IMR-90 (cell line): Measurements from ENCODE around the gene IGF1R. TPM values are rescaled to one million over a fixed set of nuclear protein-coding genes. Genes with fewer than 3 reads are reported as not detected.

Experiments used
- ATAC-seq: fragments of 200-7000 bp; cut with Tn5 transposase; 2 replicates; pipeline ENCODE4 v1.9.1; 2020; ENCODE audit warnings: low read depth, mild to moderate bottlenecking, moderate library complexity
- BruUV-seq: library from RNA; stranded (reverse); fragments of 400-500 nt; replicated peaks from 2 replicates; lab custom pipeline; 2021; lab: Mats Ljungman, UMichigan
- CTCF ChIA-PET: fragments of 300-600 bp; formaldehyde crosslinking; extraction: SDS; loops from one replicate; lab custom pipeline; 2021; ENCODE audit warnings: antibody characterized with exemption; lab: Yijun Ruan, JAX
- POLR2A ChIA-PET: fragments of 300-600 bp; sonication (Branson Sonifier 250); formaldehyde crosslinking; loops from one replicate; lab custom pipeline; 2022; ENCODE audit warnings: antibody characterized with exemption; ENCODE audit not compliant: unreplicated experiment; lab: Charles Lee
- DNase-seq: peaks from one replicate; pipeline ENCODE4 v3.0.0; 2013
- H2AFZ ChIP-seq: replicated peaks from 2 replicates; pipeline ENCODE3; 2013; ENCODE audit warnings: low read length, mild to moderate bottlenecking; ENCODE audit not compliant: poor library complexity
- H2AK5ac ChIP-seq: 2 replicates; pipeline ENCODE4 v1.6.1; 2013; ENCODE audit warnings: low read depth, low read length, inconsistent platforms
- H2AK9ac ChIP-seq: replicated peaks from 2 replicates; pipeline ENCODE3; 2013; ENCODE audit warnings: mild to moderate bottlenecking, low read depth, low read length, moderate library complexity; ENCODE audit not compliant: poor library complexity
- H2BK120ac ChIP-seq: 2 replicates; pipeline ENCODE4 v1.6.1; 2013; ENCODE audit warnings: low read depth, low read length, inconsistent platforms
- H2BK15ac ChIP-seq: 3 replicates; pipeline ENCODE4 v1.6.1; 2013; ENCODE audit warnings: low read depth, low read length, inconsistent platforms
- H2BK20ac ChIP-seq: 2 replicates; pipeline ENCODE4 v1.6.1; 2013; ENCODE audit warnings: low read depth, mild to moderate bottlenecking, inconsistent platforms, low read length, moderate library complexity
- H2BK5ac ChIP-seq: 2 replicates; pipeline ENCODE4 v1.6.1; 2013; ENCODE audit warnings: mild to moderate bottlenecking, low read depth, low read length, inconsistent platforms; ENCODE audit not compliant: poor library complexity, severe bottlenecking
- H3K14ac ChIP-seq: replicated peaks from 2 replicates; pipeline ENCODE4 v1.6.1; 2013; ENCODE audit warnings: low read depth, low read length, inconsistent platforms
- H3K18ac ChIP-seq: 2 replicates; pipeline ENCODE4 v1.6.1; 2013; ENCODE audit warnings: low read depth, low read length, control low read depth
- H3K23ac ChIP-seq: 2 replicates; pipeline ENCODE4 v1.6.1; 2013; ENCODE audit warnings: low read depth, low read length, inconsistent platforms
- H3K27ac ChIP-seq: 2 replicates; pipeline ENCODE4 v1.5.1; 2013; ENCODE audit warnings: mild to moderate bottlenecking, control low read depth, low read length; ENCODE audit not compliant: insufficient read depth
- H3K27me3 ChIP-seq: 2 replicates; pipeline ENCODE4 v1.6.1; 2013; ENCODE audit warnings: low read length; ENCODE audit not compliant: control insufficient read depth, insufficient read depth
- H3K36me3 ChIP-seq: 2 replicates; pipeline ENCODE4 v1.6.1; 2013; ENCODE audit warnings: low read length, mixed read lengths; ENCODE audit not compliant: control insufficient read depth, insufficient read depth
- H3K4ac ChIP-seq: 2 replicates; pipeline ENCODE4 v1.6.1; 2013; ENCODE audit warnings: low read depth, low read length, inconsistent platforms
- H3K4me1 ChIP-seq: 2 replicates; pipeline ENCODE4 v1.6.1; 2013; ENCODE audit warnings: low read length, mixed read lengths; ENCODE audit not compliant: control insufficient read depth, insufficient read depth
- H3K4me2 ChIP-seq: 2 replicates; pipeline ENCODE4 v1.6.1; 2013; ENCODE audit warnings: low read depth, mild to moderate bottlenecking, control low read depth, low read length, moderate library complexity
- H3K4me3 ChIP-seq: 2 replicates; pipeline ENCODE4 v1.5.1; 2013; ENCODE audit warnings: low read depth, mild to moderate bottlenecking, control low read depth, low read length, moderate library complexity; ENCODE audit not compliant: insufficient read depth
- H3K56ac ChIP-seq: 2 replicates; pipeline ENCODE4 v1.6.1; 2013; ENCODE audit warnings: low read length, inconsistent platforms; ENCODE audit not compliant: insufficient read depth; ENCODE audit errors: extremely low read depth
- H3K79me1 ChIP-seq, 2 experiments: 2 replicates each; pipeline ENCODE4 v1.6.1; 2013; ENCODE audit warnings: low read length in 2 of 2, inconsistent platforms in 1 of 2, low read depth in 1 of 2
- H3K9ac ChIP-seq: 2 replicates; pipeline ENCODE4 v1.6.1; 2013; ENCODE audit warnings: low read depth, low read length, control low read depth
- H3K9me1 ChIP-seq: 2 replicates; pipeline ENCODE4 v1.6.1; 2013; ENCODE audit warnings: low read length, inconsistent platforms; ENCODE audit not compliant: insufficient read depth
- H3K9me3 ChIP-seq: 2 replicates; pipeline ENCODE4 v1.6.1; 2013; ENCODE audit warnings: low read length; ENCODE audit not compliant: control insufficient read depth, insufficient read depth
- H4K20me1 ChIP-seq: 2 replicates; pipeline ENCODE4 v1.6.1; 2013; ENCODE audit warnings: low read length, inconsistent platforms; ENCODE audit not compliant: insufficient read depth
- H4K5ac ChIP-seq: 2 replicates; pipeline ENCODE4 v1.6.1; 2013; ENCODE audit warnings: mild to moderate bottlenecking, low read depth, low read length, control low read depth
- H4K8ac ChIP-seq, 2 experiments: 2 replicates each; pipeline ENCODE4 v1.6.1; 2013; ENCODE audit warnings: low read depth in 2 of 2, low read length in 2 of 2, control low read depth in 1 of 2, inconsistent platforms in 1 of 2
- H4K91ac ChIP-seq: 2 replicates; pipeline ENCODE4 v1.6.1; 2013; ENCODE audit warnings: low read depth, low read length, inconsistent platforms; ENCODE audit not compliant: insufficient read depth
- MAFK ChIP-seq: IDR thresholded peaks from 2 replicates; pipeline ENCODE4 v1.6.1; 2012; ENCODE audit warnings: low read depth, low read length, improper control_type of control experiment
- MXI1 ChIP-seq: IDR thresholded peaks from 2 replicates; pipeline ENCODE4 v1.6.1; 2012; ENCODE audit warnings: low read depth, mild to moderate bottlenecking, low read length, moderate library complexity, borderline replicate concordance
- WGBS, 2 experiments: methylation state at CpG; one replicate each; pipeline versions ENCODE4 v1.1.5 to v1.1.7; 2013; ENCODE audit warnings: missing lambda C conversion rate in 2 of 2; ENCODE audit not compliant: insufficient read length in 1 of 2; ENCODE audit errors: extremely low coverage in 2 of 2; 5-methylcytosine and 5-hydroxymethylcytosine counted together
- dilution Hi-C: fragments of 300-500 bp; cut with HindIII; formaldehyde crosslinking; loops from one replicate; pipeline ENCODE4 v1.14.3; 2018; ENCODE audit warnings: low sequenced_read_pairs; ENCODE audit not compliant: unreplicated experiment
- in situ Hi-C: fragments of 300-500 bp; cut with MboI; formaldehyde crosslinking; loops from 3 replicates; pipeline ENCODE4 v1.14.3; 2019; ENCODE audit warnings: low sequenced_read_pairs, inconsistent platforms, mixed read lengths
- intact Hi-C: fragments of 100-400 bp; cut with micrococcal nuclease; formaldehyde crosslinking; loops from 2 replicates; pipeline ENCODE4 v1.10.0; 2022
- polyA plus RNA-seq, 3 experiments: library from polyadenylated mRNA; depleted of rRNA; stranded (reverse); fragments of >200 nt; gene quantifications; 2 replicates each; pipeline ENCODE4 v1.2.3, GENCODE V29; 2012; ENCODE audit warnings: low replicate concordance in 1 of 3
- total RNA-seq: library from RNA; depleted of rRNA; stranded (reverse); fragments of >200 nt; gene quantifications from 2 replicates; pipeline ENCODE4 v1.2.3, GENCODE V29; 2012

IGF1R gene
- total and polyA plus RNA-seq, 2 of the 4 experiments (the other 2 are of a cell fraction), result 24.0 to 24.9 TPM

DNA sequence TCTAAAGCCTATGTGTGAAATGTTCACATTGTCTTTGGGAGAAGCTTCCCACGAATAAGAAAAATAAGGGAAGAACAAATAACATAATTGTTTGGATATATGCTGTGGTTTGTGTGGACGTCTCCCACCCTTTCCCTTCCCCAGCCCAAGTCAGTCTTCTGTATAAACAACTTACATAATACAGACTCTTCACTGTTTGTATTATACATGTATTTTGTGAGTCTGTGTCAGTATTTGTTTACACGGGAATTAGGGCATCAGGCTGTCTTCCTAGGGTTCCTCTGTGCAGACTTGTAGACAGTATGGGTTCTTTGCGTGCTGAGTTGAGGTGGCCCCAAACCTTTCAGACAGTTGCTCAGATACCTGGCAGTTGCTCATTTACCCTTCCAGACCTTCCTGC is 103.4 kb downstream of the IGF1R start:
- H3K9ac ChIP-seq, result no peak overlapping the region
- no peak overlapping the region for H4K91ac ChIP-seq
- ATAC-seq (no peak; the same call in 1 of the 2 replicates), DNase-seq (no peak)
- TF ChIP-seq MAFK, result no peak
- TF ChIP-seq MXI1, result no peak
- H3K4me1 ChIP-seq, result peaks cover 10% of the 10 kb centered on the region
- H3K14ac ChIP-seq, result no peak overlapping the region
- H2BK15ac ChIP-seq, result no peak overlapping the region
- H2BK120ac ChIP-seq, result no peak overlapping the region
- H4K20me1 ChIP-seq, result peaks cover 77% of the 10 kb centered on the region
- no peak overlapping the region for H3K4me2 ChIP-seq
- ChIA-PET CTCF (no interaction called here), POLR2A (no interaction called here)
- H2BK5ac ChIP-seq, result no peak overlapping the region
- H2AK9ac ChIP-seq, result no peak overlapping the region
- dilution Hi-C loops, result no loop called here
- H2AFZ ChIP-seq, result no peak overlapping the region
- no peaks in the 10 kb centered on the region for H3K27me3 ChIP-seq
- no peak overlapping the region for H4K8ac ChIP-seq
- peaks cover 11% of the 10 kb centered on the region; the same call in 1 of the 2 replicates for H3K9me1 ChIP-seq
- in situ Hi-C loops, result no loop called here
- WGBS, 2 experiments, result no CpG with 5 or more reads among the region's 4 CpGs
- no peak overlapping the region for H3K23ac ChIP-seq
- BruUV-seq, result no TSS peak
- H3K79me1 ChIP-seq, result peaks cover 32 to 62% of the 10 kb centered on the region in 2 experiments
- no peaks in the 10 kb centered on the region for H3K9me3 ChIP-seq
- no peak overlapping the region for H3K4me3 ChIP-seq
- no peaks in the 10 kb centered on the region for H3K36me3 ChIP-seq
- no peak overlapping the region for H3K56ac ChIP-seq
- intact Hi-C loops, result no loop called here
- no peak overlapping the region for H2AK5ac ChIP-seq
- H3K4ac ChIP-seq, result no peak overlapping the region
- no peak overlapping the region for H3K18ac ChIP-seq
- no peak overlapping the region for H3K27ac ChIP-seq
- H4K5ac ChIP-seq, result no peak overlapping the region
- no peak overlapping the region for H2BK20ac ChIP-seq
